C4-2B (cell line): Measurements from ENCODE around the gene SUMF1.

Source experiments
- CTCF ChIP-seq: fragments of 450-650 bp; conservative IDR thresholded peaks from 2 replicates; pipeline ENCODE4 v1.5.1; 2017; ENCODE audit warnings: mild to moderate bottlenecking
- ZFX ChIP-seq: fragments of 450-650 bp; IDR thresholded peaks from 2 replicates; pipeline ENCODE4 v1.6.1; 2017

GRCh38 chr3:4385201-4385600 lies 81.9 kb downstream of the SUMF1 start:
- TF ChIP-seq CTCF (no peak), ZFX (no peak)
